ENCODE results near the gene MTHFR. TPM values are rescaled to one million over a fixed set of nuclear protein-coding genes. Genes with fewer than 3 reads are reported as not detected.

MTHFR gene
- total RNA-seq, 1 donor: 32.6 TPM

DNA sequence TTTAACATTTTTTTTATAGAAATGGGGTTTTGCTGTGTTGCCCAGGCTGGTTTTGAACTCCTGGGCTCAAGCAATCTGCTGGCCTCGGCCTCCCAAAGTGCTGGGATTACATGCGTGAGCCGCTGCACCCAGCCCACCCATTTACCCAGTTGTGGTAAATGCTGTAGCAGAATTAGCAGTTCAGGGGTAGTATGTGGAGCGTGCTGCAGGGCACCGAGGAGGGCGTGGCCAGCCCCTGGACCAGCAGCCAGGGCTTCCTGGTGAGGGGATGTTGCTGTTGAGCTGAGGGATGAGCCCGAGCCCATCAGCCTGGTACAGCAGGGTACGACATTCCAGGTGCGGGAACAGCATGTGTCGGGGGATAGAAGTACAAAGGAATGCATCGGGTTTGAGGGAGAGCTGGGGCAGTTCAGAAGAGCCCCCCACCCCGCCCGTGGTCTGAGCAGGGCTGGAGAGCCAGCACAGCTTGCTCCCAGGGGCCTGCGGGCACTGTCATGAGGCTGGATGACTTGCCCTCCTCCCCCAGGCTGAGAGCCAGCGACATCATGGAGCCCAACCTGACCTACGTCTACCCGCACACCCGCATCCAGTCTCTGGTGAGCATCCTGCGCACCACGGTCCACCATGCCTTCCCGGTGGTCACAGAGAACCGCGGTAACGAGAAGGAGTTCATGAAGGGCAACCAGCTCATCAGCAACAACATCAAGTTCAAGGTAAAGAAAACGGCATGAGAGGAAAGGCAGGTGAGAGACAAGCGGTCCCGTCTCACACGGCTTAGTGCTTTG, 29.9 kb upstream of the MTHFR start:
- H4K20me1 ChIP-seq (ENCODE audit: insufficient read depth, low read length): peaks cover 8% of the 10 kb centered on the region
- H3K4me3 ChIP-seq (ENCODE audit: insufficient read depth, low read length): no peak overlapping the region
- no peak overlapping the region for H3K27ac ChIP-seq (ENCODE audit: low read depth, low read length)
- no peaks in the 10 kb centered on the region for H3K27me3 ChIP-seq (ENCODE audit: insufficient read depth, low read length)
- H3K79me2 ChIP-seq (ENCODE audit: insufficient read depth, low read length): no peaks in the 10 kb centered on the region
- no peaks in the 10 kb centered on the region for H3K9me3 ChIP-seq (ENCODE audit: low read depth, low read length)
- H3K36me3 ChIP-seq (ENCODE audit: insufficient read depth, low read length): peaks cover 83% of the 10 kb centered on the region
- H2AFZ ChIP-seq (ENCODE audit: low read length): no peak overlapping the region
- DNase-seq (ENCODE audit: insufficient read length, low spot score, missing footprints): no peak
- TF ChIP-seq, protein P1, sequence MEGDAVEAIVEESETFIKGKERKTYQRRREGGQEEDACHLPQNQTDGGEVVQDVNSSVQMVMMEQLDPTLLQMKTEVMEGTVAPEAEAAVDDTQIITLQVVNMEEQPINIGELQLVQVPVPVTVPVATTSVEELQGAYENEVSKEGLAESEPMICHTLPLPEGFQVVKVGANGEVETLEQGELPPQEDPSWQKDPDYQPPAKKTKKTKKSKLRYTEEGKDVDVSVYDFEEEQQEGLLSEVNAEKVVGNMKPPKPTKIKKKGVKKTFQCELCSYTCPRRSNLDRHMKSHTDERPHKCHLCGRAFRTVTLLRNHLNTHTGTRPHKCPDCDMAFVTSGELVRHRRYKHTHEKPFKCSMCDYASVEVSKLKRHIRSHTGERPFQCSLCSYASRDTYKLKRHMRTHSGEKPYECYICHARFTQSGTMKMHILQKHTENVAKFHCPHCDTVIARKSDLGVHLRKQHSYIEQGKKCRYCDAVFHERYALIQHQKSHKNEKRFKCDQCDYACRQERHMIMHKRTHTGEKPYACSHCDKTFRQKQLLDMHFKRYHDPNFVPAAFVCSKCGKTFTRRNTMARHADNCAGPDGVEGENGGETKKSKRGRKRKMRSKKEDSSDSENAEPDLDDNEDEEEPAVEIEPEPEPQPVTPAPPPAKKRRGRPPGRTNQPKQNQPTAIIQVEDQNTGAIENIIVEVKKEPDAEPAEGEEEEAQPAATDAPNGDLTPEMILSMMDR (IDR thresholded peaks at IDR 0.05; ENCODE audit: extremely low read depth, low read depth, low read length): no peak
- H3K4me1 ChIP-seq (ENCODE audit: insufficient read depth, low read length): no peaks in the 10 kb centered on the region
- H3K4me2 ChIP-seq (ENCODE audit: insufficient read depth, low read length): no peak overlapping the region

DNA sequence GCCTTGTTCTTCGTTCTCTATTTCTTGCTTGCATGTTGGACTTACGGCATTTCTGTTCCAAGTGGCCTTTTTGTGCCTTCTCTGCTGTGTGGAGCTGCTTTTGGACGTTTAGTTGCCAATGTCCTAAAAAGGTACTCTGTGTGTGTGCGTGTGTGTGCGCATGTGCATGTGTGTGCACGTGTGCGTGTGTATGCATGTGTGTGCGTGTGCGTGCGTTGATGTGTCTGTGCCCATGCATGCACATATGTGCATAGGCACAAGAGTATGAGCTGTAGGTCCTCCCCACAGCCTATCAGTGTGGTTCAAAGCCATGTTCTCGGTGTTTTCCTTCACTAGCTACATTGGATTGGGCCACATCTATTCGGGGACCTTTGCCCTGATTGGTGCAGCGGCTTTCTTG, 28.1 kb upstream of the MTHFR start:
- Histone ChIP-seq H4K20me1 (ENCODE audit: insufficient read depth, low read length) (peaks cover 8% of the 10 kb centered on the region), H3K27me3 (ENCODE audit: insufficient read depth, low read length) (no peaks in the 10 kb centered on the region), H3K36me3 (ENCODE audit: insufficient read depth, low read length) (peaks cover 80% of the 10 kb centered on the region), H3K9me3 (ENCODE audit: low read depth, low read length) (no peaks in the 10 kb centered on the region), H3K79me2 (ENCODE audit: insufficient read depth, low read length) (no peaks in the 10 kb centered on the region), H2AFZ (ENCODE audit: low read length) (no peak overlapping the region), H3K4me1 (ENCODE audit: insufficient read depth, low read length) (no peaks in the 10 kb centered on the region), H3K27ac (ENCODE audit: low read depth, low read length) (no peak overlapping the region), H3K4me2 (ENCODE audit: insufficient read depth, low read length) (no peak overlapping the region), H3K4me3 (ENCODE audit: insufficient read depth, low read length) (no peak overlapping the region)
- TF ChIP-seq, protein P1 (IDR thresholded peaks at IDR 0.05; ENCODE audit: extremely low read depth, low read depth, low read length): no peak
- no peak for DNase-seq (ENCODE audit: insufficient read length, low spot score, missing footprints)

DNA sequence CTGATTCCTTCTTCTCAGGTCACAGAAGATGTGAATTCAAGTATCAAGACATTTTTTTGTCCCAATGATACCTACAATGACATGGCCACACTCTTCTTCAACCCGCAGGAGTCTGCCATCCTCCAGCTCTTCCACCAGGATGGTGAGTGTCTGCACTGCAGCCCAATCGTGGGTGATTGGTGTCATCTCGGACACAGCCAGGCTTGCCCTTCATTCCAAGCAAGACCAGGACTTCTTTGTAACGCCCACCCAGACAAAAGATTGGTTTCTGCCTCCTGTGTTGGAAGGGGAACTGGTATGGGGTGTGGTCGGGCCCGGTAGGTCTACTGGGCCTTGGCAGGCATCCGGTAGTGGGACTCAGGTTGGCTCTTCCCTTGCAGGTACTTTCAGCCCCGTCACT, 27.7 kb upstream of the MTHFR start:
- peaks cover 81% of the 10 kb centered on the region for H3K36me3 ChIP-seq (ENCODE audit: insufficient read depth, low read length)
- H2AFZ ChIP-seq (ENCODE audit: low read length): no peak overlapping the region
- H3K4me2 ChIP-seq (ENCODE audit: insufficient read depth, low read length): no peak overlapping the region
- peaks cover 4% of the 10 kb centered on the region for H4K20me1 ChIP-seq (ENCODE audit: insufficient read depth, low read length)
- H3K9me3 ChIP-seq (ENCODE audit: low read depth, low read length): no peaks in the 10 kb centered on the region
- no peak overlapping the region for H3K4me3 ChIP-seq (ENCODE audit: insufficient read depth, low read length)
- no peaks in the 10 kb centered on the region for H3K79me2 ChIP-seq (ENCODE audit: insufficient read depth, low read length)
- no peaks in the 10 kb centered on the region for H3K4me1 ChIP-seq (ENCODE audit: insufficient read depth, low read length)
- no peak overlapping the region for H3K27ac ChIP-seq (ENCODE audit: low read depth, low read length)
- no peaks in the 10 kb centered on the region for H3K27me3 ChIP-seq (ENCODE audit: insufficient read depth, low read length)
- TF ChIP-seq, protein P1 (IDR thresholded peaks at IDR 0.05; ENCODE audit: extremely low read depth, low read depth, low read length): no peak
- peak; percentile 79 for DNase-seq (ENCODE audit: insufficient read length, low spot score, missing footprints)

DNA sequence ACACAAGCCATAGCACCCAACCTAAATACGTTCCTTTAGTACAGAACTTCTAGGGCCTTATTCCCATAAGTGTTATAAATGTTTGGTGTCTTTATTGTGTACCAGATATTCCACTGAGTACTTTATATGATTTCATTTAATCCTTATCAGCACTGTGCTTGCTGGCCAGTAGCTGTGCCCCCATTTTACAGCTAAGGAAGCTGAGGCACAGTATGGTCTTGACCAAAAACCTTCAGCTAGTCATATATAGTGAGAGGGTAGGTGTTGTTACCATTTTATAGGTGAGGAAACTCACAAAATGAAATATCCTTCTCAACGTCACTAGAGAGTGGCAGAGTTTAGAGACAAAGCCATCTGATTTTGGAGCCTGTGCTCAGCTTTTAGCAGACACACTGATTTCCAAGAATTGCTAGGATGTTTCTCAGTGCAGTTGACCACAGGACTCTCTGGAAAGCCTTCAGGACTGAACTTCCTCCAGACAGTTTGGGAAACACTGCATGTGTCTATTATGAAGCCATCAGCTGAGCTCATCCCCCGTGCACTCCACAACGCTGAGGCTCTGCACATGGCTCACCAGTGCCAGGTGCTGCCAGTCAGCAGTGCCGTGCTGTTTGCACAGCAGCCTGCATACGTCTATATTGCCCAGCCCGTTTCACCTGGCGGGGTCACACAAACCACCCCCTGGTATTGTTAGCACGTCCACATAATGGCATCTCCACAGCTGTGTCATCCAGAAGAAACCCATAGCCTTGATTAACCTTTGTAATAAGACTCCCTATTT, 26.4 kb upstream of the MTHFR start:
- H3K36me3 ChIP-seq (ENCODE audit: insufficient read depth, low read length): peaks cover 79% of the 10 kb centered on the region

More for the DNA sequence above, 26.4 kb upstream of the MTHFR start:
- DNase-seq (ENCODE audit: insufficient read length, low spot score, missing footprints): peak; percentile 18
- Histone ChIP-seq H3K79me2 (ENCODE audit: insufficient read depth, low read length) (no peaks in the 10 kb centered on the region), H4K20me1 (ENCODE audit: insufficient read depth, low read length) (no peaks in the 10 kb centered on the region), H3K4me3 (ENCODE audit: insufficient read depth, low read length) (no peak overlapping the region), H3K4me2 (ENCODE audit: insufficient read depth, low read length) (no peak overlapping the region), H3K27ac (ENCODE audit: low read depth, low read length) (no peak overlapping the region), H3K4me1 (ENCODE audit: insufficient read depth, low read length) (no peaks in the 10 kb centered on the region), H3K27me3 (ENCODE audit: insufficient read depth, low read length) (no peaks in the 10 kb centered on the region), H3K9me3 (ENCODE audit: low read depth, low read length) (no peaks in the 10 kb centered on the region), H2AFZ (ENCODE audit: low read length) (no peak overlapping the region)
- TF ChIP-seq, protein P1 (IDR thresholded peaks at IDR 0.05; ENCODE audit: extremely low read depth, low read depth, low read length): no peak
